ENCODE measurements around the gene PPP1R3G.
"Not testable (repeated sequence)": the region's sequence is repeated elsewhere in the genome, so short reads cannot be mapped to it uniquely, and the experiment has no call there.

PPP1R3G gene

GRCh38 chr6:5112066-5112799 is 27.1 kb downstream of the PPP1R3G start:
- no peaks in the 10 kb centered on the region for H3K27me3 Mint-ChIP-seq

GRCh38 chr6:5113096-5113495 is 28.0 kb downstream of the PPP1R3G start:
- Mint-ChIP-seq H3K36me3 (peaks cover 10% of the 10 kb centered on the region), H3K4me1 (ENCODE audit: low read depth) (no peaks in the 10 kb centered on the region), H3K27me3 (no peaks in the 10 kb centered on the region), H3K4me3 (no peak overlapping the region), H3K27ac (no peak overlapping the region), H3K9me3 (ENCODE audit: low read depth) (no peaks in the 10 kb centered on the region)

More at GRCh38 chr6:5112066-5112799, 27.1 kb downstream of the PPP1R3G start:
- no peak overlapping the region for H3K4me3 Mint-ChIP-seq
- peaks cover 11% of the 10 kb centered on the region for H3K36me3 Mint-ChIP-seq
- H3K27ac Mint-ChIP-seq = no peak overlapping the region
- H3K4me1 Mint-ChIP-seq (ENCODE audit: low read depth) = no peaks in the 10 kb centered on the region
- no peaks in the 10 kb centered on the region for H3K9me3 Mint-ChIP-seq (ENCODE audit: low read depth)

GRCh38 chr6:5115168-5115567 is 30.0 kb downstream of the PPP1R3G start:
- no peak overlapping the region for H3K27ac Mint-ChIP-seq
- H3K9me3 Mint-ChIP-seq (ENCODE audit: low read depth) = no peaks in the 10 kb centered on the region
- H3K36me3 Mint-ChIP-seq = peaks cover 8% of the 10 kb centered on the region
- no peaks in the 10 kb centered on the region for H3K27me3 Mint-ChIP-seq
- H3K4me1 Mint-ChIP-seq (ENCODE audit: low read depth) = no peaks in the 10 kb centered on the region
- no peak overlapping the region for H3K4me3 Mint-ChIP-seq

- Mint-ChIP-seq H3K27ac (no peak overlapping the region), H3K4me3 (no peak overlapping the region), H3K27me3 (no peaks in the 10 kb centered on the region), H3K9me3 (ENCODE audit: low read depth) (no peaks in the 10 kb centered on the region), H3K36me3 (peaks cover 4% of the 10 kb centered on the region), H3K4me1 (ENCODE audit: low read depth) (no peaks in the 10 kb centered on the region)
Measured at GRCh38 chr6:5116243-5116991, 31.3 kb downstream of the PPP1R3G start.

- H3K27me3 Mint-ChIP-seq = no peaks in the 10 kb centered on the region
- H3K36me3 Mint-ChIP-seq = no peaks in the 10 kb centered on the region
- no peaks in the 10 kb centered on the region for H3K9me3 Mint-ChIP-seq (ENCODE audit: low read depth)
- H3K4me1 Mint-ChIP-seq (ENCODE audit: low read depth) = no peaks in the 10 kb centered on the region
- no peak overlapping the region for H3K27ac Mint-ChIP-seq
- no peak overlapping the region for H3K4me3 Mint-ChIP-seq
Measured at GRCh38 chr6:5119090-5119951, 34.2 kb downstream of the PPP1R3G start.

- H3K4me3 Mint-ChIP-seq = no peak overlapping the region
- H3K27ac Mint-ChIP-seq = no peak overlapping the region
- H3K36me3 Mint-ChIP-seq = no peaks in the 10 kb centered on the region
- H3K9me3 Mint-ChIP-seq (ENCODE audit: low read depth) = no peaks in the 10 kb centered on the region
- H3K4me1 Mint-ChIP-seq (ENCODE audit: low read depth) = no peaks in the 10 kb centered on the region
- H3K27me3 Mint-ChIP-seq = no peaks in the 10 kb centered on the region
Measured at GRCh38 chr6:5120011-5120410, 34.9 kb downstream of the PPP1R3G start.

- not testable (repeated sequence) for H3K9me3 Mint-ChIP-seq (ENCODE audit: low read depth); H3K27me3 Mint-ChIP-seq; H3K4me1 Mint-ChIP-seq (ENCODE audit: low read depth); H3K27ac Mint-ChIP-seq; H3K4me3 Mint-ChIP-seq; H3K36me3 Mint-ChIP-seq
Measured at GRCh38 chr6:5120543-5120942, 35.4 kb downstream of the PPP1R3G start.

GRCh38 chr6:5121479-5121878 is 36.3 kb downstream of the PPP1R3G start:
- Mint-ChIP-seq H3K27ac (no peak overlapping the region), H3K4me3 (no peak overlapping the region), H3K36me3 (peaks cover 3% of the 10 kb centered on the region)

GRCh38 chr6:5121956-5122355 is 36.8 kb downstream of the PPP1R3G start:
- Mint-ChIP-seq H3K4me3 (no peak overlapping the region), H3K4me1 (ENCODE audit: low read depth) (no peaks in the 10 kb centered on the region), H3K27me3 (no peaks in the 10 kb centered on the region), H3K9me3 (ENCODE audit: low read depth) (no peaks in the 10 kb centered on the region), H3K27ac (no peak overlapping the region), H3K36me3 (peaks cover 4% of the 10 kb centered on the region)

More at GRCh38 chr6:5121479-5121878, 36.3 kb downstream of the PPP1R3G start:
- Mint-ChIP-seq H3K4me1 (ENCODE audit: low read depth) (no peaks in the 10 kb centered on the region), H3K27me3 (no peaks in the 10 kb centered on the region), H3K9me3 (ENCODE audit: low read depth) (no peaks in the 10 kb centered on the region)

- H3K27ac Mint-ChIP-seq = no peak overlapping the region
- H3K9me3 Mint-ChIP-seq (ENCODE audit: low read depth) = no peaks in the 10 kb centered on the region
- H3K4me1 Mint-ChIP-seq (ENCODE audit: low read depth) = no peaks in the 10 kb centered on the region
- H3K4me3 Mint-ChIP-seq = no peak overlapping the region
- H3K27me3 Mint-ChIP-seq = no peaks in the 10 kb centered on the region
- H3K36me3 Mint-ChIP-seq = peaks cover 4% of the 10 kb centered on the region
Measured at GRCh38 chr6:5122504-5123112, 37.5 kb downstream of the PPP1R3G start.

- Mint-ChIP-seq H3K9me3 (ENCODE audit: low read depth) (no peaks in the 10 kb centered on the region), H3K4me1 (ENCODE audit: low read depth) (no peaks in the 10 kb centered on the region), H3K36me3 (peaks cover 4% of the 10 kb centered on the region), H3K4me3 (no peak overlapping the region), H3K27ac (no peak overlapping the region), H3K27me3 (no peaks in the 10 kb centered on the region)
Measured at GRCh38 chr6:5123296-5124143, 38.4 kb downstream of the PPP1R3G start.

GRCh38 chr6:5124526-5124925 is 39.4 kb downstream of the PPP1R3G start:
- Mint-ChIP-seq H3K4me3 (no peak overlapping the region), H3K4me1 (ENCODE audit: low read depth) (peaks cover 3% of the 10 kb centered on the region), H3K27ac (no peak overlapping the region), H3K9me3 (ENCODE audit: low read depth) (no peaks in the 10 kb centered on the region), H3K36me3 (peaks cover 9% of the 10 kb centered on the region), H3K27me3 (no peaks in the 10 kb centered on the region)

GRCh38 chr6:5125152-5126006 is 40.2 kb downstream of the PPP1R3G start:
- peaks cover 3% of the 10 kb centered on the region for H3K4me1 Mint-ChIP-seq (ENCODE audit: low read depth)
- no peak overlapping the region for H3K27ac Mint-ChIP-seq
- H3K4me3 Mint-ChIP-seq = no peak overlapping the region
- H3K36me3 Mint-ChIP-seq = peaks cover 12% of the 10 kb centered on the region
- H3K27me3 Mint-ChIP-seq = no peaks in the 10 kb centered on the region
- H3K9me3 Mint-ChIP-seq (ENCODE audit: low read depth) = no peaks in the 10 kb centered on the region

All from activated naive CD8-positive, alpha-beta T cell (primary cell).